ENCODE data around the gene GALNT14.

DNA sequence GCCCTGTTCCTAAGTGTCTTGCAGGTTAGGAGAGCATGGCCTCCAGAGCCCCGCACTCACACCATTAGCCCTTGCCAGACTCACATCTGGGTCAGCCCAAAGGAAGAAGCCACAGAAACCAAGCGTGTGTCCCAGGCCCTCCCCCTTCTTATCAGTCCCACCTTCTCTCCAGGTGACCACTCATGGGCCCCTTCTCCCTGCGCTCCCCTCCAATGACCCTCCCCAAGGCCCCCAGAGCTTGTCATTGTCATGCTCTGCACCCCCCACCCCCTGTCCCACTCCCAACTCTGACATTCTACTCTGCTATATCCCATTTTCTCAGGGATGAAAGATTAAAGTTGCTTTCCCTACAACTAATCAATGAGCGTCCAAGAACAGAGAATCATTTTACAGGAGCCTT, 48.9 kb upstream of the GALNT14 start:
- TF ChIP-seq, protein P1, sequence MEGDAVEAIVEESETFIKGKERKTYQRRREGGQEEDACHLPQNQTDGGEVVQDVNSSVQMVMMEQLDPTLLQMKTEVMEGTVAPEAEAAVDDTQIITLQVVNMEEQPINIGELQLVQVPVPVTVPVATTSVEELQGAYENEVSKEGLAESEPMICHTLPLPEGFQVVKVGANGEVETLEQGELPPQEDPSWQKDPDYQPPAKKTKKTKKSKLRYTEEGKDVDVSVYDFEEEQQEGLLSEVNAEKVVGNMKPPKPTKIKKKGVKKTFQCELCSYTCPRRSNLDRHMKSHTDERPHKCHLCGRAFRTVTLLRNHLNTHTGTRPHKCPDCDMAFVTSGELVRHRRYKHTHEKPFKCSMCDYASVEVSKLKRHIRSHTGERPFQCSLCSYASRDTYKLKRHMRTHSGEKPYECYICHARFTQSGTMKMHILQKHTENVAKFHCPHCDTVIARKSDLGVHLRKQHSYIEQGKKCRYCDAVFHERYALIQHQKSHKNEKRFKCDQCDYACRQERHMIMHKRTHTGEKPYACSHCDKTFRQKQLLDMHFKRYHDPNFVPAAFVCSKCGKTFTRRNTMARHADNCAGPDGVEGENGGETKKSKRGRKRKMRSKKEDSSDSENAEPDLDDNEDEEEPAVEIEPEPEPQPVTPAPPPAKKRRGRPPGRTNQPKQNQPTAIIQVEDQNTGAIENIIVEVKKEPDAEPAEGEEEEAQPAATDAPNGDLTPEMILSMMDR (IDR thresholded peaks at IDR 0.05; ENCODE audit: borderline replicate concordance, extremely low read depth, low read length, poor library complexity, severe bottlenecking) = no peak
- no peak for TF ChIP-seq EZH2 (IDR thresholded peaks at IDR 0.05; ENCODE audit: borderline replicate concordance, low read depth, low read length, severe bottlenecking)
